Stimulated activated CD4-positive, alpha-beta T cell treated with anti-CD3 and anti-CD28 coated beads, Interleukin-2, amount 100 ng/mL, for 24 hours (primary cell): Measurements from ENCODE around the gene TDRD9.

Experiments
- DNase-seq, 2 donors: peaks; one replicate each; pipeline ENCODE4 v3.0.0-alpha.2; 2020

Gene TDRD9

DNA sequence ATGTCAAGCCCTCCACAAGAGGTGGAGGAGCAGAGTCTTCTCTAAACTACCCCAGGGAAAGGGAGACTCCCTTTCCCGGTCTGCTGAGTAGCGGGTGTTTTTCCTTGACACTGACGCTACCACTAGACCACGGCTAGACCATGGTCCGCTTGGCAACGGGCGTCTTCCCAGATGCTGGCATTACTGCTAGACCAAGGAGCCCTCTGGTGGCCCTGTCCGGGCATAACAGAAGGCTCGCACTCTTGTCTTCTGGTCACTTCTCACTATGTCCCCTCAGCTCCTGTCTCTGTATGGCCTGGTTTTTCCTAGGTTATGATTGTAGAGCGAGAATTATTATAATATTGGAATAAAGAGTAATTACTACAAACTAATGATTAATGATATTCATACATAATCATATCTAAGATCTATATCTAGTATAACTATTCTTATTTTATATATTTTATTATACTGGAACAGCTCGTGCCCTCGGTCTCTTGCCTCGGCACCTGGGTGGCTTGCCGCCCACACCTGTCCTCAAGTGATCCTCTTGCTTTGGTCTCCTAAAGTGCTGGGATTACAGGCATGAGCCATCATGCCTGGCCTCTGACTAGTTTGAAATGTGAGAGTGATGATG, 52.5 kb downstream of the TDRD9 start:
- DNase-seq, result peak in 1 of 2 donors; percentile 15

DNA sequence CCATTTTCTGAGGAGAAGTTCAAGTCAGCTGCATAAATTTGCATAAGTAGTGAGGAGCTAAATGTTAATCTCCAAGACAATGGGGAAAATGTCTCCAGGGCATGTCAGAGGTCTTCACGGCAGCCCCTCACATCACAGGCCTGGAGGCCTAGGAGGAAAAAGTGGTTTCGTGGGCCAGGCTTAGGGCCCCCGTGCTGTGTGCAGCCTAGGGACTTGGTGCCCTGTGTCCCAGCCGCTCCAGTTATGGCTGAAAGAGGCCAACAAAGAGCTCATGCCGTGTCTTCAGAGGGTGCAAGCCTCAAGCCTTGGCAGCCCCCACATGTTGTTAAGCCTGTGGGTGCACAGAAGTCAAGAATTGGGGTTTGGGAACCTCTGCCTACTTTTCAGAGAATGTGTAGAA, 55.9 kb downstream of the TDRD9 start:
- no peak for DNase-seq

DNA sequence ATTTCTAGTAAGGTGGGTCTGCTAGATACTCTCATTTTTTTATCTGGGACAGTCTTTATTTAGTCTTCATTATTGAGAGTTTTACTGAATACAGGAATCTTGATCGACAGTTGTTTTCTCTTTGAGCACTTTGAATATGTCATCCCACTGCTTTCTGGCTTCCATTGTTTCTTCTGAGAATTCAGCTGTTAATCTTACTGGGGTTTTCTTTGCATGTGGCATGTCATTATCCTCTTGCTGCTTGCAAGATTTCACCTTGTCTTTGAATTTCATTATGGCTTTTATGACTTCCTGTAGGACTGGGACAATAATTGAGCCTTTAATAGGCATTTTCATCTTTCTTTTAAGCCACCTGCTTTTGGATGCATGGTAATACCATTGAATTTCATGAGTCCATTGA, 60.8 kb downstream of the TDRD9 start:
- DNase-seq, result no peak

DNA sequence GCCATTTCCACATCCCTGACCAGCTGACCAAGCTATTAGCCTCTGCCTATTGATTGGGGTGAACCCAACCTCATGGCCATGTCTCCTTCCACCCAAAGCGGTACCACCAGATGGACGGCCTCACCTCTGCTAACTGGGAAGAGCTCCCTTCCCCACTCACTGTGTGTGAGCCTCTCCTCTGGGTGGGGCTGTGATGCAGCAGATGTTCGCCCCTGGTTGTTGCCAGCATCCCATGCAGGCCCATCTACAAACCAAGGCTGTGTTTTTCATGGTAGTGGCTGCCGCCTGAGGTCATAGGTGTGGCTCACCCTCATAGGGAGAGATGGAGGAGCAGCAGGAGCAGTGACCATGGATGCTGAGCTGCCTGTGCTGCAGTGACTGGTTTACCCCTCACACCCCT, 61.7 kb downstream of the TDRD9 start:
- DNase-seq, result no peak

DNA sequence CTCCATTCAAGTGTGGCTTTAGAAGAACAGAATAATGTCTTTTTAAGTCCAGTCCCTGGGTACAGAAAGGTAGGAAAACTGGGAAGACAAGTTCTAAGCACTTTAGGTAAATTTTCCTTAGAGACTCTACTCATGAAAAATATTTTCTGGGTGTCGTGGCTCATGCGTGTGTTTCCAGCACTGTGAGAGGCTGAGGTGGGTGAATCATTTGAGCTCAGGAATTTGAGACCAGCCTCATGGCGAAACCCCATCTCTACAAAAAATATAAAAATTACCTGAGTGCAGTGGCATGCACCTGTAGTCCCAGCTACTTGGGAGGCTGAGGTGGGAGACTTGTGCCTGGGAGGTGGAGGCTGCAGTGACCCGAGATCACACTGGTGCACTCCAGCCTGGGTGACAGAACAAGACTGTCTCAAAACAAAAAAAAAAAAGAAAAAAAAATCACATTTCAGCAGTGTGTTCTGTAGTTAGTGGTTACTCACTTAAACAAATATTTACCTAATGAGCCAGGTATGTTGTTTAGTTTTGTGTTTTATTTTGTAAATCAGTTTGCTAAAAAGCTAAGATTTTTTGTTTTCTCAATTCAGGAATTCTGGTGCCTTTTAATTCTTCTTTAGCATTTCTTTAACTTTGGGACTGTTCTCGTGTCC, 66.4 kb downstream of the TDRD9 start:
- no peak for DNase-seq

DNA sequence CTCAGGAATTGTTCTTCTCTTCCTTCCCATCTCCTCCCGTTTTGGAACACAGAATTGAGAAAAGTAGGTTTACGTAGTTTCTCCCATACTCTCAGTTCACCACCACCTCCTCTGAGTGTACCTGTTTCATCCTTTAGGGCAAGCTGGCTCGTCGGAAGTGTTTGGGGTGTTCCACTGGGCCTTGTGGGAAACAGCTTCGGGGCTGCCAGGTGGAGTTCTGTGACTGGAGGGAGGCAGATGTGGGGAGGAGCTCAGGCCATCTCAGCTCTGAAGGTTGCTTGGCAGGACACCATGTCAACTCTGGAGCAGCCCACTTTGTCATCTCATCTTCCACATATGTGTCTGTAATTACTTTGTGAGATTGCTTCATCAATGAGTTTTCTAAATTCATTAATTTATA, 67.6 kb downstream of the TDRD9 start:
- no peak for DNase-seq

DNA sequence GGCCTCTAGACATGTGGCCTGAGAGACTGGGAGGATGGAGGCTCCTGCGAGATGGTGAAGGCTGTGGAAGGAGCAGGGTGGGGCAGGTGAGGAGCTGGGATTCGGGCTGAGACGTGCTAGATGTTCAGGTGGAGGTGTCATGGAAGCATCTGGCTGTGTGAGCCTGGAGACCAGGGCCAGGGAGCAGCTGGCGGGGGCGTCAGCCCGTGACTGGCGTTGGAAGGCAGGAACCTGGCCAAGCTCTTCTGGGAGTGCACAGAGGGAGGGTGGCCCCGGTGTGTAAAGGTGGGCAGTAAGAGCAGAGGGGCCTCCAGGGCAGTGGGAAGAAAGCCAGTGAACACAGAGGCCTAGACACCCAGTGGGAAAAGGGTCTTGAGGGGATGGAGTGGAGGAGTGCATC, 69.1 kb downstream of the TDRD9 start:
- no peak for DNase-seq

DNA sequence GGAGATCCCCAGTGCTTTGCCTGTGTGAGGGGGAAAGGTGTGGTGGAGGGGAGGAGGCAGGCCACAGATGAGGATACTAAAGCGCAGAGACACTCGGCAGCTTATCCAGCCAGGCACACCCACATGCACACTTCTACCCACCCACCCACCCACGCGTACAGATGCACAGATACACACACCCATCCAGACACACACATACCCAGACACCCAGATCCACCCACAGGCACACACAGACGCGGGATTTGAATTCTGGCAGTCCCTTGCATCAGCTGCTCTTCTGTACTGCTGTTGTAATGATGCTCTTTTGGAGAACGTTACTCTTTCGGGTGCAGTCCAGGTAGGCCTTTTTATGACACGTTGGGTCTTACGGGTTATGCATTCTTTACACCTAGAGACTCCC, 69.8 kb downstream of the TDRD9 start:
- DNase-seq, result no peak

DNA sequence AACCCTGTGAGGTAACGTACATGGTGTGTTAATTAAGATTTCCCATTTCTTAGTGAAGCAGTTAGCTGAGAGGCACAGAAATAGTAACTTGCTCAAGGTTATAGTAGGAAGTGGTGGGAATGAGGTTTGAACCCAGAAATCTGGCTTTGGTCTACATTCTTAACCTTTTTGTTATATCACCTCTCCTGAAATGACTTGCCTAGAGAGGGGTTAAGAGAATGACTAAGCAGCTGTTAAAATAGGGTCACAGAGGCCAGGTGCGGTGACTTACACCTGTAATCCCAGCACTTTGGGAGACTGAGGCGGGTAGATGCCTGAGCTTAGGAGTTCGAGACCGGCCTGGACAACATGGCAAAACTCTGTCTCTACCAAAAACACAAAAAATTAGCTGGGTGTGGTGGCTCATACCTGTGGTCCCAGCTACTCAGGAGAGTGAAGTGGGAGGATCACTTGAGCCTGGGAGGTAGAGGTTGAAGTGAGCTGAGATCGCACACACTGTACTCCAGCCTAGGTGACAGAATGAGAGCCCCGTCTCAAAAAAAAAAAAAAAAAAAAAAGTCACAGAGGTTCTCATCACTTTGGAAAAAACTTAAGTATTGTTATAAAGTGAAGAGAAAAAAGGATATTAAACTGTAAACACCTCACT, 71.7 kb downstream of the TDRD9 start:
- no peak for DNase-seq

DNA sequence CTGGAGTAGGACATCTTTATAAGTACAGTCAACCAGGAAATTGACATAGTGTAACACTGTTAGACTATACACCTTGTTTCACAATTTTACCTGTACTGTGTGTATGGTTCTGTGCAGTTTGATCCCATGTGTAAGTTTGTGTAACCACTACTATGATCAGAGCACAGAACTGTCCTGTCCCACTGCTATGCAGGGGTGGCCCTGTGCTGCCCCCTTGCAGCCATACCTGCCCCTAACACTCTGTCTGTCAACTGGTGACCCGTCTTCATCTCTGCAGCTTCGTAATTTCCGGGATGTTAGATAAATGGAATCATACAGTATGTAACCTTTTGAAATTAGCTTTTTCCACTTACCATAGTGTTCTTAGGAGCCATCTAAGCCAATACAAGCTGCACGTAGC, 72.7 kb downstream of the TDRD9 start:
- peak in 1 of 2 donors; percentile 5 for DNase-seq

DNA sequence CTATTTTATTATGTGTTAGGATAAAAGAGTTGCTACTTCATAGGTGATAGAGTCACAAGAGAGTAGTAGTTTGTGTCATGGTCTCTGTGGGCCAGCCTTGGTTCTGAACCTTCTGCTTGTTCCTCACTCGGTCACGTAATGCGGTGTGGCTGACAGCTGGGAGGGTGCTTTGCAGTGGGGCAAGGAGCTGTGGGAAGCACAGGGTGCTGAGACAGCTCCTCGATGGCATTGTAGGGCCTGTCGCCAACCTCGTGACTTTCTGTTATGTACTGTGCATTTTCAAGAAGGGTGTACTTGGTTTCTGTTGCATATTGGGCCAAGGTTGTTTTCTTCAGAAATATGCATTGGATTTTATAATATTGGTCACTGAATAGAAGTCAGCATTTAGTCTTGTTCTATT, 75.4 kb downstream of the TDRD9 start:
- no peak for DNase-seq

DNA sequence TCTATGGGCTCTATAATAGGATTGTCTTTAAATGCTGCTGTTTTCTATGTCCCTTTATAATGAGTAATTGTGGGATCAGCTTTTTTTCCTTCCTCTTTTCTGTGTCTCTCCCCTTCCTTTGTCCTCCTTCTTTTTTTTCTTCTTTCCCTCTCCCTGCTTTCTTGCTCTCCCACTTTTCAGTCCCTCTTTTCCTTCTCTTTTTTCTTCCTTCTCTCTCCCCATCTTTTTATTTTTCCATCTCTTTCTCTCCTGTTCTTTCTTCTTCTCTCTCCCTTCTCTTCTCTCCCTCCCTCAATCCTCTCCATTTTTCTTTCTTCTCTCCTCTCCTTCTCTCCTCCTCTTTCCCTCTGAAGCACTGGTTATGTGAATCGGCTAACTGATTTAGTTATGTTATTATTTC, 76.6 kb downstream of the TDRD9 start:
- no peak for DNase-seq

DNA sequence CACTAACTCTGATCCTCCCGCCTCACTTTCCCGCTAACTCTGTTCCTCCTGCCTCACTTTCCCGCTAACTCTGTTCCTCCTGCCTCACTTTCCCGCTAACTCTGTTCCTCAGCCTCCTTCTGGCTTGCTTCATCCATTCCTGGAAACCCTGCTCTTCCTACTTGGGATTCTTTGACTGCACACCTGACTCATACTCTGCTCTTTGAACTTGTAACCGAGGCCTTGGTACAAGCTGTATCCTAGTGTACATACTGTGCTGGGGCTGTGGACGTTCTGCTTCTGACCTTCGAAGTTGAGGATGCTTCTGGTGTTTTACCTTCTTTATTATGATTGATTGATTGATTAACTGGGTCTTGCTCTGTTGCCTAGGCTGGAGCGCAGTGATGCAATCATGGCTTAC, 77.2 kb downstream of the TDRD9 start:
- DNase-seq, result no peak

DNA sequence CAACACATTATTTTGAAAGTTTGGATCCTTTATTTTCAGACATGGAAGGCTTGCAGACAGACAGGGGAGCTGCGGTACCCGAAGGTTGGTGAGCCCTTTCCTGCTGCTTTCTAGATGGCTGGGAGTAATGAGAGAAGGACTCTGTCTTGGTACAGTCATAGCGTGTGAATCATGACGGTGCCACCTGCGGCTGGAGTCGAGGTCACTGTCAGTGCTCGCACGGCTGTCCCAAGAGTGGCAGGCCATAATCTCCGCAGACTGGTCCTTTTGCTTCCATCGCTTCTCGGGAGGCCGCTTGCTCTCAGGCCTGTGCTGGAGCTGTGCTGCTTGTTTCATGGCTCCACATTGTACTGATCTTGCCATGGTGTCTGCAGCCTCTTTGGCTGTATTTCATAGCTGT, 78.9 kb downstream of the TDRD9 start:
- DNase-seq, result no peak

DNA sequence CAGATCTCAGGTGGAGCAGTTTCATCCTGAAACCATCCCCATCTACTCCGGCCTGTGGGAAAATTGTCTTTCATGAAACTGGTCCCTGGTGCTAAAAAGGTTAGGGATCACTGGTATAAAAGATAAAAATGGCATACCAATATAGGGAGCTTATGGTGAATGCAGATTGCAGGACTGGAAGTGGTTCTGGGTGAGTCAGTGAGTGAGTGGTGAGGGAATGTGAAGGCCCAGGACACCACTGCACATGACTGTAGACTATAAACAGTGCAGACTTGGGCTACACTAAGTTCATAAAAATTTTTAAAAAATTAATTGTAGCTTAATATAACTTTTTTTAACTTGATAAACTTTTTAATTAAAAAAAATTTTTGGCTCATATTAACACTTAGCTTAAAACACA, 81.0 kb downstream of the TDRD9 start:
- DNase-seq, result no peak

DNA sequence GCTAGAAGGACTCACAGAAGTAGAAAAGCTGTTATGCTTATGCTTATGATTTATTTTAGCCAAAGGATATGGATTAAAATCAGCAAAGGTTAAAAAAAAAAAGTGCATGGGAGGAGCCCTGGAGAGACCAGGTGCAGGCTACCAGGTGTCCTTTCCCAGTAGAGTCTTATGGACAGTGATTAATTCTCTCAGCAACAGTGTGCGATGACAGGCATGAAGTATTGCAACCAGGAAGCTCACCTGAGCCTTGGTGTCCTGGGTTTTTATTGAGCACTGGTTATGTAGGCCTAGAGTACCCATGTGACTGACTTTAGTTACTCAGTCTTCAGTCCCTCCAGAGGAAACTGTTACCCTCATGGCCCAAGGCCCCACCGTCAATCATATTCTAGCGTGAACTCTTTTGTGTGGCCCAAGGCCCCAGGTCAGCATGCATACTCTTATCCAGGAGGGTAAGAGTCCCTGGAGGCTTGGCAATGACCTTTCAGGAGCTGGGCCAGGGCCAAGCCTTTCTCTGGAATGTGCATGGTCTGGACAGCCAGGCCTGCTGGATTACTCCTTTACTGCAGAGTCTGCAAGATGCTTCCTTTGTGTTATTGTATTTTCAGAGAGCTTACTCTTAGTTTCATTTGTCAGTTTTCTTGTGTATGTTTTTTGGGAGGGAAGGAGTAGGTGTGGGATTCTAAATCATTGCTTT, 83.7 kb downstream of the TDRD9 start:
- no peak for DNase-seq

DNA sequence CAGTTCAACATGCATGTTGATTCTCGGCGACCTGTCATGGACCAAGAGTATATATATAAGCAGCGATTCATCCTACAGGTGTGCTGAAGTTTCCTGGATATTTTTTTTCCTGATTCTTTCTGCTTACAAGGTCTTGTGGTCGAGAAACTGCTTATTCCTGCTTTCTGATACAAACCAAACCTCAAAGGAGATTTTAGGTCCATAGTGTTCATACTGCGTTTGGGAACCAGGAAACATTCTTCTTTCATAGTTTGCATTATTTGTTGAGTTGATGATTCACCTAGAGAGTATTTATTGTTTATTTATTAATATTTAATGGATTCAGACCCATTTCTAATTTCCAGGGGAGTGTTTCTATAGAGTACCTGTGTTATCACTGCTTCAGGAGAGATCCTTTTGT, 86.5 kb downstream of the TDRD9 start:
- DNase-seq, result no peak

DNA sequence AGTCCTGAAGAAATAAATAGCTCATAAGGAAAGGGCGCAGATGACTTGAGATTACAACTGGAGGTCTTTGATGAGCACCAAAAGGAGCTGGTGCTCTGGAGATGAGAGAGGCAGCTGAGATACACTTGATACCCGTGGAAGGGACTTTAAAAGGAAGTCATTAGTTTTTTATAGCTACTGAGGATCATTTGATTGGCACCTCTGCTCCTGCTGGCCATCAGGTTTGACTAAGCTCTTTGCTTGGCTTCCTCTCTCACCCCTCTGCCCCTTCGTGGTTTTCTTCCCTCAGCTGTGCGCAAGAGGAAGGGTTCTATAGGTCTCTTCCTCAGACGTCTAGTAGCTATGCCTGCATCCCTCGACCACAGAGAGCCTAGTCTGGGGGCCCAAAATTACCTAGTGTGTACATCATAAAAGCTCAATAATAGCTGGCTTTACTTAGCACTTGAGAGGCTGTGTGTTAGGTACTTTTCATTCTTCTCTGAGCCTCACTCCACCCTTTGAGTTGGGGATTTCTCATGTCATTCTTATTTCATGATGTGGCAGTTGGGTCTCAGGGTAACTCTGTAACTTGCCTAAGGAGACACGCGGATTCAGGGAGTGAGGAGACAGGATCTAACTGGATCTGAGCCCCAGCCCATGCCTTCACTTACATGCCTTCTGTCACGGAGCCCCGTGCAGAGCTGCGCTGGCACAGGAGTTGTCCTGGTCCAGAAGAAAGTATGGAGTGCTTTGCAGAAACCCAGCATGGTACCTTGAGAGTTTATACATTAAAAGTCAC, 88.8 kb downstream of the TDRD9 start:
- DNase-seq, result no peak

DNA sequence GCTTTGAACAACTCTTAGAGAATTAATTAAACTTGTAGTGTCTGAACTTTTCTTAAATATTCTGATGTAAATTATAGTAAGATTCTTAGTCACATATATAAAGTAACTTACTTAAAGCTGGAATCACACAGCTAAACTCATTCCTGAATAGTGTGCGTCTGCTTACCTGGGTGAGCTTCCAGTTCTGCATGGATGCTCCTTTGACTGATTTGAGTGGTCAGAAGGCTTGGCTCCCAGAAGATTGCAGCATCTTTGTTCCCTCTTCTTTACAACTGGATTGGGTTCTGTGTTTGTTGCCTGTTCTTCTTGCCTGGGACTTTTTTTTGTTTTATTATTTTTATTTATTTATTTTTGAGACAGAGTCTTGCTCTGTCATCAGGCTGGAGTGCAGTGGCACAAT, 90.8 kb downstream of the TDRD9 start:
- no peak for DNase-seq

DNA sequence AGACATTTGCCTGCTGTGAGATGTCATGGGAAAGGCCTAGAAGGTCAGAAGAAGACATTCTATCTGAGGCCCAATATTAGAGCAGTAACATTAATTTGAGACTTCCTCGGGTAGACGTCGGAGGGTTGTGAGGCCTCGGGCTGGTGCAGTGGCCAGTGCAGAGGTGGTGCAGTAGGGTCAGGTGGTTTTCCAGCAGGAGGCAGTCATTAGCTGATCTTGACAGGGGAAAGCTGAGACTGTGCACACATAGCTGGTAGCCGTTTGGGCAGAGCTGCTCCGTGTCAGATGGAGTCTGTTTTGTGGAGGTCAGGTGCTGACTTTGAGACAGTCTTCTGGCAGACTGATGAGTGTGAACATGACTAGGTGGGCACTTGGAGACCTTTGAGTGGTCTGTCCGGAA, 91.5 kb downstream of the TDRD9 start:
- no peak for DNase-seq

DNA sequence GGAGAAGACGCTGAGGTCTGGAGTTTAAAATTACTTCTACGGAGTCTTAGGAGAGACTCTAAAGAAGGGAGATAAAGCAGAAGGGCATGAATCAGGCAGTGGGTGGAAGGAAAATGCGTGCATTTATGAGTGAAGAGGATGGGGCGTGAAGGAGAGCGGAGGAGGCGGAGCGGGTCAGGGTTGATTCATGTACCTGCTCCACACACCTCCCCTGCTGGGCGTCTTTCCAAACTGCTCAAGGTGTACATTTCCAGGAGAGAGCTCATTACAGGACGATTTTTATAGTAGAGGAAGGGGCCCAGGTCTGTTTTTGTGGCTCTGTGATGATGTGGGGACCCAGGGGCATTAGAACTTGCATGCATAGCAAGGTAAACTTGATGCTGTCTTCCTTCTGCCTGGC, 92.2 kb downstream of the TDRD9 start:
- DNase-seq, result no peak

DNA sequence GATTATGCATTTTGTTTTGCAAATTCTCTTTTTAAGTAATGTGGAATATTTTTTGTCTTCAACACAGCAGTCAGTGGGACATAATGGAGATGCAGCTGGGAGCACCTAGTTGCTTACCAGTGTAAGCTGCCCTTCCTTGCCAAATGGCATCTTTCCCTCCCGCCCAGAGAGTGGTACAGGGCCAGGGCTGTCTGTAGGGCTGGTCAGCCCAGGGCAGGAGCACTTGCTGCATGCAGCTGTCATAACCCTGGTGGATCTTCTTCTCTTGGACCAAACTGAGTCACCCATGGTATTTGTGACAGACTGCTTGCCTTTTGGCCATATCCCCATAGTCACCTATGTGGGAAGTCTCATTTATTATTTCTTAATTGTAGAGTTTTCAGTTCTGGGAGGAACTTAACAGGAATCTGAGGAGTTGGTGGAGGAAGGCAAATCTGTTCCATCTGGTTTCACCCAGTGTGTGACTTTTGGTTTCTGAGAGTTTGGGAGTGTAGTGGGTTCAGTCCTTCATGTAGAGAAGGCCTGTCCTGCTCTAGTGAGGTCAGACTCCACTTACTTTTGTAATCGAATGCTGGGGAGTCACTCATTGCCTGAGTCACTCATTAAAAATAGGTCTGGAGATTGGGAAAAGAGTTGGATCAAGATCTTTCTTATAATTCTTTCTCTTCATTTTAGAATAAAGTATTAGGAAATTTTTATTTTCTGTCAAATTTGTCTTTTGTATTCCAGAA, 95.2 kb downstream of the TDRD9 start:
- no peak for DNase-seq

DNA sequence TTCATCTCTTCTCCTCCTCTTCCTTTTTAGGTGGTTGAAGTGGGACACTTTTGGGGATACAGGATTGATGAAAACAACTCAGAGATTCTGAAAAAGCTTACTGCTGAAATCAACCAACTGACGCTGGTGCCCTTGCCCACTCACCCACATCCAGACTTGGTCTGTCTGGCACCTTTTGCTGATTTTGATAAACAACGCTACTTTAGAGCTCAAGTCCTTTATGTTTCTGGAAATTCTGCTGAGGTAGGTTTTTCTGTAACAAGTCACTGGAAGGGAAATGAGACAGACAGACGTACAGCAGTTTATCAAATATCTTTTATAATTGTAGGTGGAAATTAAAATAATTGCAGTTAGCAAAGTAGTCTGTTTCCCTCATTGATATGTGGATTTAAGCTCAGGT, 97.3 kb downstream of the TDRD9 start:
- no peak for DNase-seq
